Activated gamma-delta T cell treated with Interleukin-2 at 50 U/mL for 16 hours (primary cell): ENCODE data around the gene RIMS1.
"Not testable (repeated sequence)": the region's sequence is repeated elsewhere in the genome, so short reads cannot be mapped to it uniquely, and the experiment has no call there.

Source experiments
- DNase-seq: peaks from one replicate; pipeline ENCODE4 v3.0.0-alpha.2; 2020

RIMS1 gene

DNA sequence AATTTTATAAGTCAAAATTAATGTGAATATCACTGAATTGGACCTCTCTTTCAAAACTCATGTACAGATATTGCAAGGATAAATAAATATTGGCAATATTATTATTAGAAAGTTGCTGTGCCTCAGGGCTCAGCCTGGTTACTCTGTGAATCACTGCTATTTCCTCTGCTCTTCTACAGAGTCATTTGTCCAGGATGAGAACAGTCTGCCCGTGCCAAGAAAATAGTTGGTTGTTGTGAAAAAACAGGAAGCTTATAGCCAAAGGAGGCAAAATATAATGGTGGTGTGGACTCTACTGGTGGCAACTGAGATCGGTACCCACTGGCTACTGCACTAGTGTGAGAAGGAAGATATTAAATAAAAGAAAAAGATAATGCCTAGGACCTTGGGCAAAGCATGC lies 93.6 kb downstream of the RIMS1 start:
- DNase-seq, result no peak

DNA sequence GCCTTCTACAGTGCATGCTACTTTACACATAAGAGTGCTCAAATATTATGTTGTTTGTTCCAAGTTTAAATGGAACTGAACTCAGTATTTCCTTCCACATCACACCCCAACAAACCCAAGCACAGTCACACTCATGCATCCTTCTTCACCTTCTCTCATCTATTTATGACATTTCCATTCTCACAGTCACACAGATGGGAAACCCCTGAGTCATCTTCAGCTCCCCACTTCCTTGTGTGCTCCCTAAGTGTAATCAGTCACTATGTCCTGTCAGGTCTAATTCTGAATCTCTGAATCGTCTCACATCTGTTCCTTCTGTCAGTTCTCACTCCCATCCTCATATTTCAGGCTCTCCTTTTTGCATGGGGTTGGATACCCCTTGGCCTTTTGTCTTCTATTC lies 96.0 kb downstream of the RIMS1 start:
- no peak for DNase-seq

DNA sequence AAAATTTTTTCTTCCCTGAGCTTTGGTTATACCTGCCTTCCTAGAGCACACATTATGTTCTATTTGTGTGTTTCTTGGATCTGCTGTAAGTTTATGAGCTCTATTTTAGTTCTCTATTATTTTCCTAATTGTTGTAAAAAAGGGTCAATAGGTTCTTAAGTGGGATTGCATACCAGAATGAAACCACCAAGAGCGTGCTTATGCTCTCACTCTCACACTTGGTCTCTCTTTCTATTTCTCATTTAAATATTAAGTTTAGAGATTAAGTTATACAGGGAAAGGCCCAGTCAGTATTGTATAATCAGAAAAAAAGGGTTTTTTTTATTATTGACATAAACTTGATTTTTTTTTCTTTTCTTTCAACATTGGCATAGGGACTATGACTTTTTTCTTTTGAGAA lies 96.8 kb downstream of the RIMS1 start:
- DNase-seq, result no peak

DNA sequence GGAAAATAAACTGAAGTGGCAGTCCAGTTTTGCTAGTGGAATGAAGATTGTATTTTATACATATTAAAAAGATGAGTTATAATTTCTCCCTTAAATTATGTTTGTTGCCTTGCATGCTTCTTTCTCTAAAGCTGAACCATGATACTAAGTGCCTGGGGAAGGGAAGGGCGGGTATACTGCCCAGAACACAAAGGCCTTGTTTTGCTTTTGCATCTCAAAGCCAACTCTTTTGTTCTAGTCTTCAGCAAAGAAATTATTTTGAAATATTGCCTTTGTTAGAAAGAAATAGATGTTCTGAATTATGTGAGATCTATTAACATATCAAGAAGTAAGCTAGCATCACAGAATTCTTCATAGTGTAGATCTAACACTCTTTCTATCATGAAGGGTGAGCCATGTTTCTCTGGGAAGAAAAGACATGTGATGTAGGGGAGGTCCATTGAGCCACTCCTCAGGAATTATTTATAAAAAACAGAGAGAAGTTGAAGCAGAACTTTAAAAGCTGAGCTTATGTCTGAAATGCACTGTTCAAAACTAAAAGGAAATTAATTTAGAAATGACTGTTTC lies 108.4 kb downstream of the RIMS1 start:
- DNase-seq, result no peak

DNA sequence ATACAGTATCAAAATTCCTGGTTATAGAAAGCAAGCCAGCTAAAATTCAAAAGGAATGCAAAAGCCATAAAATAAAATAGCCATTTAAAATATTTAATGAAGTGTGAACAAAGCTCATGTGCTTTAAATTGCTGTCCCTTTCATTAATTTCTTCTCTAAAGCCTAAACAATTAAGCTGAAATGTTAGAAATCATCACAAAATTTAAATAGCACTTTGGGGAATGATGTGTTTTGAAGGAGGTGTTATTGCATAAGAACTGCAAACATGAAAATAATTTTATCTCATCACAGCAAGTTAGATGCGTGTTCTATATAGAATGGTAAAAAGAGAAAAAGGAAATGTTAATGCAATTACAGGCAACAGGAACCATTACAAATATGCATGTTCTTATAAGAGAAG lies 111.0 kb downstream of the RIMS1 start:
- DNase-seq, result no peak

DNA sequence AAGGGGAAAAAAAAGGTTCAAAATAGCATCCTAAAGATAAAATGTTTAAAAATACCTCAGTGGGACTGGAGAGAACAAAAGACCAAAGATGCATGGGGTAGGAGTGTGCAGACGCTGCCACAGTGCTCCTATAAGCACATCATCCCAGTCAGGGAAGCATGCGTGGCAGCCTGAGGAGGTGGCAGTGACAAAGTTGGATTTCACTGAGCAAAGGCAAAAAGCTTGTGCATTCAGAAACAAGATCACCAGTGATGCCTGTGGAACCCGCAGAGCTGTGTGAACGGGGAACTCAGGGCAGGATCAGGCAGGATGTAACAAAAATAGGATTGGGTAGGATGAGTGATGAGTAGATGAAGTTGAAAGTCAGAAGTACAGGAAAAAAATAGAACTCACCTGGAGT lies 116.1 kb downstream of the RIMS1 start:
- DNase-seq, result no peak

DNA sequence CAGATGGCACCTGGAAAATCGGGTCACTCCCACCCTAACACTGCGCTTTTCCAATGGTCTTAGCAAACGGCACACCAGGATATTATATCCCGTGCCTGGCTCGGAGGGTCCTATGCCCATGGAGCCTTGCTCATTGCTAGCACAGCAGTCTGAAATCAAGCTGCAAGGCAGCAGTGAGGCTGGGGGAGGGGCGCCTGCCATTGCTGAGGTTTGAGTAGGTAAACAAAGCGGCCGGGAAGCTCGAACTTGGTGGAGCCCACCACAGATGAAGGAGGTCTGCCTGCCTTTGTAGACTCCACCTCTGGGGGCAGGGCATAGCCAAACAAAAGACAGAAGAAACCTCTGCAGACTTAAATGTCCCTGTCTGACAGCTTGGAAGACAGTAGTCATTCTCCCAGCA lies 120.2 kb downstream of the RIMS1 start:
- not testable (repeated sequence) for DNase-seq

DNA sequence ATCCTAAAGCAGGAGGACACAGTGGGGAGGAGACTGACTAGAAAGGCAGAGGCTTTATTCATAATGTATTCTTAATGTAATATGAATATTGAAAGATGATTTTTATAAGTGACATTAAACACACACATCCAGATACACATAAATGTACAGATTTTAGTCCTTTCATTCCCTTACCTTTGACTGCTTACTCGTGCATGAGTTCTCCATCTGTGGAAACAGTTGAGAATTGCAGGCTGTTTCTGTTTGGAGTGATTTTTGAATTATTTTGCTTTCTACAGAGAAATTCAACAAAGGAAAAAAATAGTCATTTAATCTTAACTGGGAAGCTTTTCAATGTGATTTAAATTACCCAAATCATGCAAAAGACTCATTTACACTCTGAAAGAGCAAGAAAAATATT lies 136.5 kb downstream of the RIMS1 start:
- no peak for DNase-seq

DNA sequence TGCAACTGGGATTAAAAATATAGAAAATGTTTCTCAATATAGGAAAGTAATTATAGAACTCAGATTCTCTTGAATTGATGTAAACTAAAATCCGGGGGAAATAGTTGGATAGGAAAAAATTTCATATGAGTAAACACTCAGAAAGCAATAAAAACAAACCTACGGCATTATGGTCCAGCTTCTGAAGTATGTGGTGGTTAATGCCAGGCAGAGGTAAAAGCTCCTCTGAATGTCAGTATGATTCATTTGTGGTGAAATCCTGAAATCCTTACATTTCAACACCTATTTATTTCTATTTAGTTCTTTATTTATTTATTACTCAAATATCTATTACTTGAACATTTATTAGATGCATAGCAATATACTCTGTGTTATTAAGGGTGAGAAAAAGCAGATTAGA lies 145.1 kb downstream of the RIMS1 start:
- no peak for DNase-seq

DNA sequence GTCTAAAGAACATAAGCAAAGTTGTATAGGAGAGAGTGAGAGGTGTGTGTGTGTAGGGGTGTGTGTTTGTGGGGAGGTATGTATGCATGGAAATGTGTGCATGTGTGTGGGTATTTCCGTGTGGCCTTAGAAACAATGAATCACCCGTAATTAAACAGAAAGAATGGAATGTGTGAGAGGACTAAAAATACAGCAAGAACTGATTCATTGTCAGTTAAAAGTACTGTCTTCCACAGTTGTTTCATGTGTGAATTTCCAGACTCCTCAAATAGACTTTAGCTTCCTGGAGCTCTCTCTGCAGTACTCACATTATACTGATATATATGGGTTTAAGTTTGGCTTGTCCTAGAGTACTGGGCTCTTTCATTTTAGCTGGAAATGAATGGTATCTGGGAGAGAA lies 145.7 kb downstream of the RIMS1 start:
- no peak for DNase-seq

DNA sequence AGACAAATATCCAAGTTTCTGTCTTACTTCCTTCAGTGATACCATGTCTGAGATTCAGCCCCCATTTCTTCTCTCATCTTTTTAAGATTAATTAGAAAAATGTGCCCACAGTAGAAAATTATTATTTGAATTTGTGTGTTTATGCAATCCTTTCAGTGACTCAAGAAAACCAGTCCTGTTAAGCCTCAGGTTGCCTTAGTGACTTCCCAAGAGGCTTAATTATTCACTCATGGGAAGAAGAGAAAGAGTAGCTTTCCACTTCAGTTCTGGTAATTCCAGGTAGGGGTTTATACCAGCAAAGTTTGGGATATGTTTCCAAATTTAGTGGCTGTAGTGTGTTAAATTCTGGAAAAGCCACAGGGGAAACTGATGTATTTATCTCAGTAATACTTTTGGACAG lies 149.1 kb downstream of the RIMS1 start:
- no peak for DNase-seq

DNA sequence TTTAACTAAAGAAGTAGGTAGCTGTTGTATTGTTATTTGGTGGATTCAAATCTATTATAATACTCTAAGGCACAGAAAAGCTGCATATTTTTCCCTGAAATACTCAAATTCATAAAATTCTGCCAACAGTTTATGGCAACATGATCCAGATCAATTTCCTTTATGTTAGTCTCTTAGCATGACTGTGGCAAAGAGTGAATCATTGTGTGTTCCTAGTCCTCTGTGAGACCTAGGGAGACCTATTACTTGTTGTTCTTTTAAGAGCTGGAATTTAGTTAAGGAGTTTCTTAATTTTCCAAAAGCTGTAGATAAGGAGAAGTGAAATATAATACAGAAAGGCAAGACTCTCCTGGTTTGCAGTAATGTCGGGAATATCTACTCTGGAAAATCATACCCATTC lies 149.6 kb downstream of the RIMS1 start:
- no peak for DNase-seq

DNA sequence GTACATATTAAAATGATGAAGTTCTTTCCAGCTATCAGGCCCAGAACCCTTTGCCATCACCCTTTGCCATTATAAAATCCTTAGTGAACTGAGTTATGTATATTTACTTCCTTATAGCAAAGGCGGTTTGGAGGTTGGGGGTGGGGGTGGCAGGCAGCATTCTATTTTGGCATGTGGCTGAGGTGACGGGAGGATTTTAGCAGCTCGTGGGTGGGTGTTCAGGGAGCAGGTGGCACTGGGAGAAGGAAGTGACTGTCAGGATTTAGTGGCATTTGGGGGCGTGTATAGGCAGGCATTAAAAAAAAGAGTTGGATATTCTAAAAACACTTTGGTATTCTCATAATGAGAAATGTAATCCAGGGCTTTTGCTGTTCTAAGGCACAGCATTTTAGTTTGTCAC lies 150.7 kb downstream of the RIMS1 start:
- no peak for DNase-seq

DNA sequence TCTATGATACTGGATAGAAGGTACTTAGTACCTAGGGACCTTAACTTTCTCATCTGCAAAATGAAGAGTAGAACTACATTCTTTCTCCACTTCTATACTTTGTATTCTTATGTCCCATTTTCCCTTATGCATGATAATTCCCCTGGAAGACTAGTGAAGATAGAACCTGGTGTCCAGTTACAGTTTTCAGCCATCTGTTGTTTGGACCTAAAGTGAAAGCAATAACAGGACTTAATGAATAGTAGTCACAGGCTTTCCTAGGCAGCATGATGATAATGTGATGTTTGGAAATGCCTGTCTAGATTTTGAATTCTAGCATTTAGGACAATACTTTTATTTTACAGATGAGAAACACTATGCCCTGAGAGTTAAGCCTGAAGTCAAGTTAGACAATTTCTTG lies 153.8 kb downstream of the RIMS1 start:
- no peak for DNase-seq

DNA sequence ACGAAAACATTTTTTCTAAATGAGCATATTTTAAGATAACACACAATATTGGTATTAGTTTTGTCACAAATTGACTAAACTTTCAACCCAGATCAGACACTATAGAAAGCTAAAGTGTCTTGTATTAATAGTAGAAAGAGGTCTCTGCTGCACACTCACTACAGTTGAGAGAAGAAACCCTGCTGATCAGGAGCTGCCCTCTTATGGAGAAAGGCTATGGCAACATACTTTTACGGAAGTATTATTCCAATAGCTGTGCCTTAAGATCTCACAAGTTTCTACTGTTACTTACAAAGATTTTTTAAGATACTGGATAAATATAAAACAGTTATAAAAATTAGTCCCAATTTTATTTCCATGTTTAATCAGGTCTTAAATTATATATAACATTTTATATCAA lies 155.7 kb downstream of the RIMS1 start:
- DNase-seq, result no peak

DNA sequence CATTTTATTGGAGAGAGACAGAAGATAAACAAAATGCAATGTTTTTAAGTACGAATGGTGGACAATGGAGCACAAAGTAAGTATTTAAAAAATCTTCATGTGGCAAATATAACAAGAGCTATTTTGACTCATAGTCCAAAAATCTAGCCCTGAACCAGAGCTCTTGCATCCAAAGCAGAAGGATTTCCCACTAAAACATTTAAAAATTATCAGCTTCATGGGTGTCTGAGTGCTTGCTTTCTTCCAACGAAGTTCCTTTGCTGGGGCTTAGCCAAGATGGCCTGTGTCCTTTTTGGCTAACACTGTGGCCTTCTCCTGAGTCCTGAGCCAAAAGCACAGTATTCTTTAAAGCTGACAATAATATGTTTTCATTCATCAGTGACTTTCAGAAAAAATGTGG lies 161.7 kb downstream of the RIMS1 start:
- no peak for DNase-seq

DNA sequence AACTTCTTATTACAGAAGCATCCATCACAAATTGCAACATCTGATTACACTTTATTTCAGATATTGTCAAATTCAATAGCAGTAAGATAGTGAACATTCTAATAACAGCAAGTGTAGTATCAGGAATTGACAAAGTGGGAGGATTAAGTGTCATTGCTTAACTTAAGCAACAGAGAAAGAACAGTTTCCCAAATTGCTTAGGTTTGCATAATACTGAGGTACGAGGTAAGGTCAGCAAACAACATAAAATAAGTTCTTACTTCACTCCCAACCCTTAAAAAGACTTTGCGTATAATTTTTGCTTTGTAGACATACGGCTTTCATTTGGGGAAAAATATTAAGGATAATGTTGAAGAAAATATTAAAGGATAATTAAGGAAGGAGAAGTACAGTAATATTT lies 163.0 kb downstream of the RIMS1 start:
- no peak for DNase-seq

DNA sequence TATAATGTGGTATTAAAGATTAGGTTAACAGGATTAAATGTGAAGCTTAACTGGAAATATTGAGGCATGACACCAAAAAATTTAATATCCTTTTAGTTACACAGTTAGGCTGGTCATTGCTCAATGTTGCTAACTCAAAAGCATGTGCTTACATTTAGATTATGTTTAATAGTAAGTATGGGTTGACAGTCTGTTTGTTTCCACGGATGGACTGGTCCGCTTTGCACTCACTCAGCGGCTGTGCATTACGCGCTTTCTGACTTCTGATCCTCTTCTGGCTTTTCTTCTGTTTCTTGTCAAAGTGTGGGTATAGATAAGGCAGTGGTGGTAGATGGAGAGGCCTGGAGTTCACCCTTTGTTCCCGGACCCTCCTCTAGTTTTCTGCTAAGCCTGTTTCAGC lies 174.9 kb downstream of the RIMS1 start:
- no peak for DNase-seq

DNA sequence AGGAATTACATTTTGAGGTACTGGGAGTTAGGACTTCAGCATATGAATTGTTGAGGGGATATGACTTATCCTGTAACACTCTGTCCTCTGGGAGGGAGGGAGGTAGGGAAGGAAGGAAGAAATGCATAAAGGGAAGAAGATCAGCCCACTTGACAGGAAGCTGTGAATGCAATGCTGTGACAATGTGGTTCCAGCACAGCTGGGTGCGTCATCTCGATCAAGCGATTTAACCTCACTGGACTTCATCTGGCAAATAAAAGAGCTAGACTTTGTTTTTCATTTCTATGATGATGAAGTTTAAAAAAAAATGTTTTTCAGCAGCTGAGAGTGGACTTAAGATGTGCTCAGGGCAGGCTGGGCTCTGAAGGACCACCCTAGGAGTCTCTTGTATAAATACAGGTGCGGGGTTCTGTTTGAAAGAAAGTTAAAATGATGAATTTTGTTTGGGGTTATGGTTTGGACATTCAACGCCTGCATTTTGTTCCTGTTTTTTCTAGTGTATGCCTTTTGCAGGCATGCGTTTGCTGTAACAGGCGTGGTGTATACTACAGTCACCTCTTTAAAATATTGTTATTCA lies 178.1 kb downstream of the RIMS1 start:
- DNase-seq, result no peak

DNA sequence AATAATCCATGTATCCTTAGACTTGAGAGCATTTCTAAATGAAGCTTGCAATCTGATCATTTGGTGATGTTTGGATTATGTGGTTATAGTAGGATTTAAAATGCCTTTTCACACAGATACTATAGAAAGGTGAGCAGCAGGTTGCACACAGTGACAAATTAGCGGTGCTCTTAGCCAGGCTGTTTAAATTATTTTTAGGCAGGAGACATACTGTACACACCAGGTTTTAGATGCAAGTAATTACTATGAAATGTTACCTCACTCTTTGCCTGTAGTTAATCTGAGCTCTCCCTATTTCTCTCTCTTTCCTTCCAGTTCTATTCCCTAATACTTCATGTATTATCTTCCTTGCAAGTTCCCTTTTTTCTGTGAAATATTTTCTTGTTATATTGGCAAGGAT lies 191.7 kb downstream of the RIMS1 start:
- DNase-seq, result no peak

DNA sequence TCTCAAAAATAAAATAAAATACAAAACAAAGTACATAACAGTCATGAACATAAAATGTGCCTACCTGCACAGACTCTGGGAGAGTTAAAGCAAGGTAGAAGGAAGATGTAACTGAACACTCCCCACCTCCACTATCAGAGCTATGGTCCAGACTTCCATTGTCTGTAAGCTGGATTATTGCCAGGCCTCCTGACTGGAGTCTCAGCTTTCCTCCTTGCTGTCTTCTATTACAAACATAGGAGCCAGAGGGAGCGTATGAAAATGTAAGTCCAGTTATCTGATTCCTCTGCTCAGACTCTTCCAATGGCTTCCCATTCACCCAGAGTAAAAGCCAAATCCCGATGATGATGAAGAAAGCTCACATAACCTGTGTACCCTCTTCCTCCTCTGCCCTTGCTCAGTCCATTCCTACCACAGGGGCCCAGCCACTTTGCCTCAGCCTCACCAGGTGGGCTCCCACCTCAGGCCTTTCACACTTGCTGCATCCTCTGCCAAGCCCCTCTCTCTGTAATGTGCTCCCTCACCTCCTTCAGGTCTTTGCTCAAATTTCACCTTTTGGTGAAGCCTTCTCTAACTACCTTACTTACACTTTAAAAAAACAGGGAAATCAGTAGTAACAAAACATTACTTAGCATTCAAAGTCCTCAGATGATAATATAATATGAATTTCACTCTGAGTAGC lies 194.1 kb downstream of the RIMS1 start:
- DNase-seq, result no peak

DNA sequence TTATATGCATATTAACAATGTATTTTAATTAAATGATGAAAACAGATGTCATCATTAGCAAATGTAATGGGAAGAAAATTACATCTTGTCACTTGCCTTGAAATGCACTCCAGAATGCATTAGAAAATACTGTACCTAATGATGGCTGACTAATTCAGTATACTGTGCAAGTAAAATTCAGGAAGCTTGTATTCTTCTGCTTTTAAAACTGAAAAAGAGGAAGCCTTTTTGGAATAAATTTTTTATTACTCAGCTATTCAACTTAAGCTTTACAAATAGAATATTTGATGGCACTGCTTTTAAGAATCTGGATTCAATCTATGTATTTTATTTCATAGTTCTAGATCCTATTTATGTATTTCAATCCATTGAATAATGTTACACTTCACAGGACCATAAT lies 195.5 kb downstream of the RIMS1 start:
- DNase-seq, result no peak

DNA sequence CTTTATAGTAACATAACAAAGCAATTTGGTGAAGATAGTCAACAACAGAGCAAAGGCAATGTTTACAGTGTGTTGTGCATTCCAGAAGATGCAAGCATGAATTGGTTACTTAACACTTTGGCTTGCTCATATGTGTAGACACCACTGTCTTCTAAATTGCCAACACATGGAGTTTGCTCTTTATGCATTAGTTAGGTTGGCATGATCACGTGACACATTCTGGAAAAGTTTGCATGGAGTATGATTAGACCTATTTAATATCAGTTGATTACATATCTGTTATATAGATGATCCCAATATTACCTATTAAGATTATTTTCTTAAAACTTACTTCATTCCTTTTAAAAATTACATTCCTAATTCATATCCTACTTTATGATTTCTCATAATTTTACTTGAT lies 197.6 kb downstream of the RIMS1 start:
- DNase-seq, result no peak

DNA sequence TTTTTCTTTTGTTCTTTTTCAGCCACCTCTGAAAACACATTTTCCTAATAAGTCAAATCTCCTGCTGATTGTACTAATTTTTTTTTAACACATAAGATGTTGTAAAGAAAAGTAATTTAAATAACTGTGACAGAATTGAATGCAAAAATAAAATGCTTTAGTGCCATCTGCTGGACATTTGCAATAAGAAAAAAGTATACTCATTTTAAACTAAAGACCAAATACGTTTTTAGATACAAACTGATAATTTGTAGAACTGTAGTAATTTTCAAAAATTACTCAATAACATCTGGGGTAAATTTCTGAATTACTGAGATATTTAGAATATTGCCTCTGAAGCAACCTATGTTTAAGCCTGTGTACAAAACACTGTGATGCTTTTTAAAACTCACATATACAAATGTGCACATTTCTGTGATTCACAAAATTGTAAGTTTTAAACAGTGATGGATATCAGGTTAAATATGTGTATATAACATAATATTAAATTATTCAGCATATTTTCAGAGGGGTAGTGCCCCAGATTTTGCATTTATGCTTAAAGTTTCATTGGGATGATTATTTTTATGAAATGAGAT lies 198.7 kb downstream of the RIMS1 start:
- DNase-seq, result no peak

DNA sequence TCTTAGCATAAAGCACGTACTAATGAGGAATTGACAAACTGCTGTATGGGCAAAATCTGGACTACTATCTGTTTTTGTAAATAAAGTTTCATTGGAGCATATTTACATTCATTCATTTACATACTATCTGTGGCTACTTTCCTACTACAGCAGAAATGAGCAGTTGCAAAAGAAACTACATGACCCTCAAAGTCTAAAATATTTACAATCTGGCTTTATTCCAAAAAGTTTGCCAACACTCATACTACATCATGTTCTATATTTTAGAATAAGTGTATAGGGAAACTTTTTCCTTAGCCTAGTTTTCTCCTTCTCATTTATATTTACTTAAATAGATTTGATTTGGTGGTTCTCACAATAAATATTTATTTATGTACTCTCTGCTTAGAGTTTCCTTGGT lies 208.2 kb downstream of the RIMS1 start:
- DNase-seq, result no peak
